GM12878 (cell line): Measurements from ENCODE around the gene TLCD5.

Experiments
- POLR2AphosphoS5 ChIP-seq: IDR thresholded peaks from 2 replicates; pipeline ENCODE4 v1.6.1; 2011; ENCODE audit warnings: mild to moderate bottlenecking, low read length, inconsistent platforms
- SREBF2 ChIP-seq: IDR thresholded peaks from 2 replicates; pipeline ENCODE4 v1.6.1; 2012; ENCODE audit warnings: mild to moderate bottlenecking, low read length

- no peak for TF ChIP-seq POLR2AphosphoS5
- no peak for TF ChIP-seq SREBF2
Measured at GRCh38 chr11:120280600-120281051, 44.5 kb upstream of the TLCD5 start.
